Trophoblast cell (in vitro differentiated cells and primary cell): ENCODE measurements around the gene CSRP1.

ENCODE experiments used
- DNase-seq, 2 donors: peaks; one replicate each; pipeline ENCODE4 v3.0.0-alpha.2; 2016
- H2AFZ ChIP-seq: 2 replicates; pipeline ENCODE4 v1.6.1; 2013; ENCODE audit warnings: low read length, moderate library complexity, mild to moderate bottlenecking; ENCODE audit not compliant: insufficient read depth, poor library complexity
- H2AK5ac ChIP-seq: 2 replicates; pipeline ENCODE4 v1.6.1; 2013; ENCODE audit warnings: mild to moderate bottlenecking, low read length
- H2BK120ac ChIP-seq: 2 replicates; pipeline ENCODE4 v1.6.1; 2013; ENCODE audit warnings: low read length, mild to moderate bottlenecking, moderate library complexity; ENCODE audit not compliant: insufficient read depth, poor library complexity
- H2BK12ac ChIP-seq: 2 replicates; pipeline ENCODE4 v1.6.1; 2013; ENCODE audit warnings: mild to moderate bottlenecking, low read length, moderate library complexity
- H2BK5ac ChIP-seq: 2 replicates; pipeline ENCODE4 v1.6.1; 2013; ENCODE audit warnings: low read length, low read depth, moderate library complexity, mild to moderate bottlenecking; ENCODE audit not compliant: poor library complexity
- H3K14ac ChIP-seq: 2 replicates; pipeline ENCODE4 v1.6.1; 2013; ENCODE audit warnings: mild to moderate bottlenecking, low read length
- H3K18ac ChIP-seq: 2 replicates; pipeline ENCODE4 v1.6.1; 2013; ENCODE audit warnings: mild to moderate bottlenecking, low read length
- H3K23ac ChIP-seq: 2 replicates; pipeline ENCODE4 v1.6.1; 2013; ENCODE audit warnings: low read length
- H3K27ac ChIP-seq: 2 replicates; pipeline ENCODE4 v1.5.1; 2013; ENCODE audit warnings: low read depth, mild to moderate bottlenecking, inconsistent platforms, low read length, moderate library complexity
- H3K27me3 ChIP-seq: 2 replicates; pipeline ENCODE4 v1.6.1; 2013; ENCODE audit warnings: inconsistent platforms, mild to moderate bottlenecking, low read length, moderate library complexity; ENCODE audit not compliant: insufficient read depth
- H3K36me3 ChIP-seq, 2 experiments: 1 replicate in 1 of 2; 2 replicates in 1 of 2; pipeline ENCODE4 v1.6.1; 2013; ENCODE audit warnings: low read length in 2 of 2, mild to moderate bottlenecking in 2 of 2, moderate library complexity in 1 of 2; ENCODE audit not compliant: insufficient read depth in 2 of 2, control insufficient read depth in 1 of 2
- H3K4ac ChIP-seq: 2 replicates; pipeline ENCODE4 v1.6.1; 2013; ENCODE audit warnings: low read depth, mild to moderate bottlenecking, low read length, moderate library complexity
- H3K4me1 ChIP-seq, 2 experiments: 1 replicate in 1 of 2; 2 replicates in 1 of 2; pipeline ENCODE4 v1.6.1; 2013; ENCODE audit warnings: low read length in 2 of 2, mild to moderate bottlenecking in 2 of 2, moderate library complexity in 1 of 2; ENCODE audit not compliant: insufficient read depth in 2 of 2, control insufficient read depth in 1 of 2
- H3K4me2 ChIP-seq: 2 replicates; pipeline ENCODE4 v1.6.1; 2013; ENCODE audit warnings: inconsistent platforms, mild to moderate bottlenecking, low read length, moderate library complexity
- H3K4me3 ChIP-seq: 2 replicates; pipeline ENCODE4 v1.5.1; 2013; ENCODE audit warnings: mild to moderate bottlenecking, low read depth, low read length, inconsistent platforms
- H3K79me1 ChIP-seq: one replicate; pipeline ENCODE4 v1.6.1; 2013; ENCODE audit warnings: low read length
- H3K79me2 ChIP-seq: 2 replicates; pipeline ENCODE4 v1.6.1; 2013; ENCODE audit warnings: low read length, mild to moderate bottlenecking; ENCODE audit not compliant: control insufficient read depth, insufficient read depth, poor library complexity
- H3K9ac ChIP-seq: 2 replicates; pipeline ENCODE4 v1.6.1; 2013; ENCODE audit warnings: mild to moderate bottlenecking, low read length
- H3K9me3 ChIP-seq: 2 replicates; pipeline ENCODE4 v1.6.1; 2013; ENCODE audit warnings: low read depth, mild to moderate bottlenecking, control low read depth, inconsistent platforms, low read length; ENCODE audit not compliant: insufficient read depth
- H4K12ac ChIP-seq: 2 replicates; pipeline ENCODE4 v1.6.1; 2013; ENCODE audit warnings: low read depth, mild to moderate bottlenecking, low read length, moderate library complexity
- H4K8ac ChIP-seq: 2 replicates; pipeline ENCODE4 v1.6.1; 2013; ENCODE audit warnings: low read depth, mild to moderate bottlenecking, low read length, moderate library complexity
- H4K91ac ChIP-seq: one replicate; pipeline ENCODE4 v1.6.1; 2013; ENCODE audit warnings: low read depth, mild to moderate bottlenecking, low read length, moderate library complexity
- WGBS: extraction: QIAGEN DNeasy Blood & Tissue Kit; methylation state at CpG from one replicate; pipeline ENCODE4 v1.1.7; 2013; ENCODE audit warnings: missing lambda C conversion rate; ENCODE audit not compliant: insufficient read length, insufficient coverage; ENCODE audit errors: extremely low coverage; 5-methylcytosine and 5-hydroxymethylcytosine counted together

The CSRP1 gene

GRCh38 chr1:201491896-201492511, 14.9 kb downstream of the CSRP1 start:
- peak overlapping the region; percentile 14 for H3K27ac ChIP-seq
- peaks cover 59 to 80% of the 10 kb centered on the region in 2 experiments for H3K36me3 ChIP-seq
- no peak overlapping the region for H3K4me3 ChIP-seq
- DNase-seq: no peak
- peaks cover 2% of the 10 kb centered on the region for H3K79me2 ChIP-seq
- peak overlapping the region; percentile 24 for H2BK5ac ChIP-seq
- H3K4ac ChIP-seq: peak overlapping the region; percentile 14
- no peak overlapping the region for H3K18ac ChIP-seq
- H4K91ac ChIP-seq: no peak overlapping the region
- no peak overlapping the region for H2AFZ ChIP-seq
- H4K8ac ChIP-seq: no peak overlapping the region
- H3K23ac ChIP-seq: no peak overlapping the region
- peaks cover 6% of the 10 kb centered on the region for H3K9me3 ChIP-seq
- peak overlapping the region; percentile 7 for H2BK120ac ChIP-seq
- no peak overlapping the region for H2BK12ac ChIP-seq
- H3K27me3 ChIP-seq: no peaks in the 10 kb centered on the region
- no peak overlapping the region for H4K12ac ChIP-seq
- WGBS: no CpG with 5 or more reads among the region's 3 CpGs
- H3K4me2 ChIP-seq: no peak overlapping the region
- H2AK5ac ChIP-seq: no peak overlapping the region
- H3K9ac ChIP-seq: no peak overlapping the region
- peaks cover 25 to 35% of the 10 kb centered on the region in 2 experiments for H3K4me1 ChIP-seq
- H3K79me1 ChIP-seq: peaks cover 17% of the 10 kb centered on the region
- H3K14ac ChIP-seq: peak overlapping the region; percentile 17

GRCh38 chr1:201490708-201491131, 16.2 kb downstream of the CSRP1 start:
- no peaks in the 10 kb centered on the region for H3K27me3 ChIP-seq
- H3K79me2 ChIP-seq: peaks cover 2% of the 10 kb centered on the region
- H2BK120ac ChIP-seq: no peak overlapping the region
- no peak overlapping the region for H2AFZ ChIP-seq
- H3K27ac ChIP-seq: no peak overlapping the region
- no peak for DNase-seq
- H3K79me1 ChIP-seq: peaks cover 18% of the 10 kb centered on the region
- H4K8ac ChIP-seq: no peak overlapping the region
- H2BK12ac ChIP-seq: no peak overlapping the region
- H2BK5ac ChIP-seq: no peak overlapping the region
- H3K4me3 ChIP-seq: no peak overlapping the region
- no CpG with 5 or more reads among the region's 3 CpGs for WGBS
- no peak overlapping the region for H4K91ac ChIP-seq
- H3K14ac ChIP-seq: no peak overlapping the region
- no peak overlapping the region for H3K4ac ChIP-seq
- H4K12ac ChIP-seq: no peak overlapping the region
- no peak overlapping the region for H3K4me2 ChIP-seq
- H3K36me3 ChIP-seq: peaks cover 61 to 82% of the 10 kb centered on the region in 2 experiments
- H3K4me1 ChIP-seq: peaks cover 22 to 28% of the 10 kb centered on the region in 2 experiments
- H3K9me3 ChIP-seq: peaks cover 6% of the 10 kb centered on the region
- H2AK5ac ChIP-seq: no peak overlapping the region
- H3K23ac ChIP-seq: no peak overlapping the region
- no peak overlapping the region for H3K18ac ChIP-seq
- H3K9ac ChIP-seq: no peak overlapping the region

GRCh38 chr1:201489643-201490261, 17.2 kb downstream of the CSRP1 start:
- Histone ChIP-seq H3K23ac (no peak overlapping the region), H2AFZ (no peak overlapping the region), H2BK120ac (no peak overlapping the region), H3K9ac (peak overlapping the region; percentile 25), H3K18ac (no peak overlapping the region), H3K79me2 (peaks cover 2% of the 10 kb centered on the region), H4K12ac (no peak overlapping the region), H3K4me1 (peaks cover 27 to 28% of the 10 kb centered on the region in 2 experiments), H3K14ac (no peak overlapping the region), H2AK5ac (no peak overlapping the region), H2BK5ac (no peak overlapping the region), H3K4me2 (no peak overlapping the region), H4K8ac (no peak overlapping the region), H3K79me1 (peaks cover 22% of the 10 kb centered on the region), H3K27me3 (no peaks in the 10 kb centered on the region), H3K4me3 (peak overlapping the region; percentile 52), H3K4ac (no peak overlapping the region), H3K36me3 (peaks cover 61 to 84% of the 10 kb centered on the region in 2 experiments), H3K9me3 (peaks cover 6% of the 10 kb centered on the region), H4K91ac (no peak overlapping the region), H3K27ac (no peak overlapping the region), H2BK12ac (no peak overlapping the region)
- no peak for DNase-seq
- WGBS: no CpG with 5 or more reads among the region's 6 CpGs

GRCh38 chr1:201488830-201489589, 17.9 kb downstream of the CSRP1 start:
- DNase-seq: no peak
- Histone ChIP-seq H3K4me2 (no peak overlapping the region), H3K4me1 (peaks cover 20 to 21% of the 10 kb centered on the region in 2 experiments), H3K79me2 (no peaks in the 10 kb centered on the region), H2BK5ac (no peak overlapping the region), H3K9me3 (peaks cover 6% of the 10 kb centered on the region), H3K79me1 (peaks cover 19% of the 10 kb centered on the region), H3K4me3 (no peak overlapping the region), H4K91ac (no peak overlapping the region), H3K27ac (no peak overlapping the region), H3K18ac (peak overlapping the region; percentile 60), H2BK12ac (no peak overlapping the region), H4K8ac (peak overlapping the region; percentile 2), H3K23ac (no peak overlapping the region), H2BK120ac (no peak overlapping the region), H3K9ac (no peak overlapping the region), H3K27me3 (no peaks in the 10 kb centered on the region), H3K14ac (no peak overlapping the region), H3K4ac (no peak overlapping the region), H2AK5ac (no peak overlapping the region), H3K36me3 (peaks cover 61 to 84% of the 10 kb centered on the region in 2 experiments), H2AFZ (no peak overlapping the region), H4K12ac (no peak overlapping the region)
- no CpG with 5 or more reads among the region's 12 CpGs for WGBS
